CD4-positive, alpha-beta memory T cell (primary cell): ENCODE measurements around the gene PRODH2. TPM values are rescaled to one million over a fixed set of nuclear protein-coding genes. Genes with fewer than 3 reads are reported as not detected.
"Not testable (repeated sequence)": the region's sequence is repeated elsewhere in the genome, so short reads cannot be mapped to it uniquely, and the experiment has no call there.

ENCODE experiments used
- CTCF ChIA-PET: fragments of 350-600 bp; sonication (Branson Sonifier 250); formaldehyde crosslinking; loops from one replicate; lab custom pipeline; 2021; ENCODE audit warnings: inconsistent platforms; ENCODE audit not compliant: partially characterized antibody; lab: Charles Lee
- POLR2A ChIA-PET: fragments of 350-600 bp; sonication (Branson Sonifier 250); formaldehyde crosslinking; loops from one replicate; lab custom pipeline; 2021; ENCODE audit not compliant: partially characterized antibody; lab: Charles Lee
- DNase-seq, 5 donors: peaks; one replicate each; pipeline versions ENCODE4 v3.0.0 to v3.0.0-alpha.2; 2020 to 2022; ENCODE audit warnings: mixed read lengths in 1 of 5
- H3K27ac ChIP-seq: one replicate; pipeline ENCODE4 v1.7.0; 2013; ENCODE audit warnings: low read depth, low read length
- H3K27me3 ChIP-seq: 2 replicates; pipeline ENCODE4 v1.7.0; 2013; ENCODE audit warnings: mild to moderate bottlenecking, low read length, moderate library complexity; ENCODE audit not compliant: insufficient read depth
- H3K36me3 ChIP-seq: 2 replicates; pipeline ENCODE4 v1.7.0; 2013; ENCODE audit warnings: mild to moderate bottlenecking, low read length, moderate library complexity; ENCODE audit not compliant: insufficient read depth
- H3K4me1 ChIP-seq: 2 replicates; pipeline ENCODE4 v1.7.0; 2013; ENCODE audit warnings: mild to moderate bottlenecking, low read length, moderate library complexity; ENCODE audit not compliant: insufficient read depth
- H3K4me3 ChIP-seq, 2 donors: one replicate each; pipeline ENCODE4 v1.7.0; 2013; ENCODE audit warnings: low read length in 2 of 2, mild to moderate bottlenecking in 1 of 2
- H3K9me3 ChIP-seq, 2 donors: one replicate each; pipeline ENCODE4 v1.7.0; 2013; ENCODE audit warnings: low read length in 2 of 2, control low read depth in 1 of 2; ENCODE audit not compliant: control insufficient read depth in 1 of 2
- H3K27ac Mint-ChIP-seq, 7 donors: one replicate each; pipeline ENCODE4 v1.8.0; 2020 to 2021; ENCODE audit warnings: mixed read lengths in 7 of 7, mild to moderate bottlenecking in 6 of 7, inconsistent platforms in 3 of 7, moderate library complexity in 3 of 7
- H3K27me3 Mint-ChIP-seq, 2 donors: one replicate each; pipeline ENCODE4 v1.8.0; 2020 to 2021; ENCODE audit warnings: mixed read lengths in 2 of 2
- H3K36me3 Mint-ChIP-seq, 2 donors: one replicate each; pipeline ENCODE4 v1.8.0; 2020 to 2021; ENCODE audit warnings: mixed read lengths in 2 of 2, inconsistent platforms in 1 of 2, mild to moderate bottlenecking in 1 of 2
- H3K4me1 Mint-ChIP-seq, 4 donors: one replicate each; pipeline ENCODE4 v1.8.0; 2020 to 2021; ENCODE audit warnings: mixed read lengths in 4 of 4, mild to moderate bottlenecking in 1 of 4
- H3K4me3 Mint-ChIP-seq, 8 donors: one replicate each; pipeline ENCODE4 v1.8.0; 2020 to 2021; ENCODE audit warnings: mixed read lengths in 8 of 8, mild to moderate bottlenecking in 7 of 8, moderate library complexity in 6 of 8, inconsistent platforms in 3 of 8
- H3K9me3 Mint-ChIP-seq, 8 donors: one replicate each; pipeline ENCODE4 v1.8.0; 2020 to 2021; ENCODE audit warnings: mixed read lengths in 8 of 8, mild to moderate bottlenecking in 5 of 8, inconsistent platforms in 3 of 8, moderate library complexity in 1 of 8
- intact Hi-C: fragments of 100-400 bp; cut with micrococcal nuclease; formaldehyde crosslinking; loops from one replicate; pipeline ENCODE4 v1.15.1; 2023
- polyA plus RNA-seq, 2 donors: library from polyadenylated mRNA; unstranded; fragments of 300-500 nt; fragmentation: Illumina TruSeq; gene quantifications; one replicate each; pipeline ENCODE4 v1.2.3, GENCODE V29; 2021
- total RNA-seq, 2 experiments: library from RNA; stranded (reverse); gene quantifications; one replicate each; pipeline ENCODE4 v1.2.3, GENCODE V29; 2021

Gene PRODH2
- total and polyA plus RNA-seq, 4 experiments from 2014 or later, result not detected

DNA sequence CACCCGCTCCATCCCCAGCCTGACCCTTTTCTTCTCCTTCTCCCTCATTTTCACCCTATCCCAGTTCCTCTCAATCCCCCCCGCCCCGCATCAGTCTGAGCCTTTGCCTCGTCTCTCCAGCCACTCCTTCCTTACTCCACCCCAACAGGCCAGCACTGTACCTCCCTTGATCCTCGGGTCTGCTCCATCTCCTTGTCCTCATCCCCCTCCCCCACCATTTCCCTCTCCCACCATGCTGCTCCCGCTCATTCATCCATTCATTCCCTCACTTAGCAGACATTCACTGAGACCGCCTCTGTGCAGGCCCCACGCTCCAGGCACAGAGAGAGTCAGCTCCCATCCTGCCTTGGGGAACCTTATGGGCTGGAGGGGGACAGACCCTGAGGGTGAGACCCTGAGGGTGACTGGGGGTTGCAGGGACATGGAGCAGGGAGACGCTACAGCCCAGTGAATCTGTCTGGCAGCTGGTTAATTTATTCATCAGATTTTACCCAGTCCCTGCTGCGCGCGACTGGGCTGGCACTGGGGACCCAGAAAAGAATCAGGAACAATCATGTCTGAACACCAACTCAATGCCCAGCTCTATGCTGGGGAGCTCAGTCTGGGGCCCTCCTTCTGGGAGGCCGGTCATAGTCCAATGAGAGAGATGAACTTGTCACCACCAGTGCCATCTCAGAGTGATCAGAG, 36.4 kb downstream of the PRODH2 start:
- Histone ChIP-seq H3K36me3 (peaks cover 2% of the 10 kb centered on the region), H3K27me3 (no peaks in the 10 kb centered on the region), H3K4me1 (peaks cover 15% of the 10 kb centered on the region), H3K9me3 (no peaks in the 10 kb centered on the region), H3K27ac (no peak overlapping the region), H3K4me3 (peak overlapping the region in 1 of 2 donors; percentile 21)
- Mint-ChIP-seq H3K27me3 (no peaks in the 10 kb centered on the region), H3K36me3 (peaks cover 0 to 13% of the 10 kb centered on the region in 2 donors), H3K9me3 (no peaks in the 10 kb centered on the region), H3K27ac (peak overlapping the region in 4 of 7 donors; percentile 39 to 78 (median 64)), H3K4me1 (peaks cover 11 to 37% (median 20%) of the 10 kb centered on the region in 4 donors), H3K4me3 (peak overlapping the region; percentile 66 to 80 (median 75))
- CTCF ChIA-PET, result interaction anchor here (1.1 kb wide), 1 partner anchor 84 kb away, joined by 4 read pairs; no protein-coding TSS in a partner anchor
- no peak for DNase-seq
- intact Hi-C loops, result no loop called here
- POLR2A ChIA-PET, result interaction anchor here (0.7 kb wide), 1 partner anchor 31 kb away, joined by 3 read pairs; the partner anchor contains the start of genes PSENEN and U2AF1L4

DNA sequence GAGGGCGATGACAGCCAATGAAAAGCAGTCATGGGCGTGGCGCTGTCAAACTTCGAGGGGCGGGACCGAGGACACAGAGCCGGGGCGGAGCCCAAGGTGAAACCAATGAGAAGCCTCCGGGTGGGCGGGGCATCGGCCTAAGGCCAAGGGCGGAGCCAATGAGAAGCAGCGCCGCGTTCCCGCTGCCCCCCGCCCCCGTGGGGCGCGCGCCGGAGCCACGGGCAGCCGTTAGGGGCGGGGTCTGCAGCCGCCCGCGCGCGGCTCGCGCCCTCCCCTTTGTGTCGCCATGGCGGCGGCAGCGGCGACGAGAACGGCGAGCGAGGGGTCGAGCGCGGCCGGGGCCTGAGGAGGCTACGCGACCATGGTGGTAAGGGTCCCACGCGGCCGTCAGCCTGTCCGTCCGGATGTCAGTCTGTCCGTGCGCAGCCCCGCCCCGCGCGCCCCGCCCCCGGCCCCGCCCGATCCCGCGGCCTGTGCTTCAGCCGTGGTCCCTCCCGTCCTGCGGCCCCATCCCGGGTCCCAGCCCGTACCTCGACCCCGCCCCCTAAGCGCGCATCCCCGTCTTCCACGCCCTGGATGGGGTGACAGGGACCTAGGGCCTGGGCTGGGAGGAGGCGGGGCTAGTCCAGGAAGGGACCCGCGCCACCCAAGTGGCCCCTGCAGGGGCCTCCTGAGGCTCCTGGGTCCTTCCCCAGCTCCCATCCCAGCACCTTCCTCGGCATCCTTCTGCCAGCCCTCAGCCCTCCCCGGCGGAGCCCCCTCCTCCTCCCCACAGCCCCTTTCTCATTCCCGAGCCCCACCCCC, 37.1 kb downstream of the PRODH2 start, which contains the start of gene ARHGAP33:
Gene ARHGAP33 (plus strand): TSS at position 267 of the 804 bp plus-strand sequence. CDS start 95 bp downstream, at position 362.
- intact Hi-C loops, result loop anchor here (1.0 to 2.0 kb wide), 5 partner anchors 17 to 82 kb away; partner anchors contain the start of genes LIN37, PROSER3, PSENEN and U2AF1L4
- ChIA-PET POLR2A (no interaction called here), CTCF (no interaction called here)
- no peaks in the 10 kb centered on the region for H3K36me3 ChIP-seq
- no peak within 1 kb of the TSS for H3K27ac ChIP-seq
- H3K4me1 ChIP-seq, result peaks cover 15% of the 10 kb centered on the region
- Mint-ChIP-seq H3K9me3 (no peaks in the 10 kb centered on the region), H3K36me3 (peaks cover 0 to 11% of the 10 kb centered on the region in 2 donors), H3K27me3 (no peaks in the 10 kb centered on the region), H3K4me3 (peak within 1 kb of the TSS; percentile 79 to 95 (median 87)), H3K27ac (peak within 1 kb of the TSS; percentile 46 to 87 (median 72)), H3K4me1 (peaks cover 11 to 37% (median 20%) of the 10 kb centered on the region in 4 donors)
- DNase-seq, result peak; percentile 97 to 98 (median 98)
- no peaks in the 10 kb centered on the region for H3K9me3 ChIP-seq
- peak within 1 kb of the TSS; percentile 21 to 65 for H3K4me3 ChIP-seq
- no peaks in the 10 kb centered on the region for H3K27me3 ChIP-seq

DNA sequence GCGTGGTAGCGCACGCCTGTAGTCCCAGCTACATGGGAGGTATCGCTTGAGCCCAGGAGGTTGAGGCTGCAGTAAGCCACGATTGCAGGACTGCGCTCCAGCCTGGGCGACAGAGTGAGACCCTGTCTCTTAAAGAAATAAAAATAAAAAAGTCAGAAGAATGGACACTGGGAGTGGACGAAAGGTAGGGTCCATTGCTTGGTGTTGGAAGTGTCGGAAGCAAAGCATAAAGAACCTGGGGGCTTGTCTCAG, 37.7 kb downstream of the PRODH2 start:
- Mint-ChIP-seq H3K27me3 (no peaks in the 10 kb centered on the region), H3K4me3 (peak overlapping the region; percentile 79 to 95 (median 87)), H3K9me3 (no peaks in the 10 kb centered on the region), H3K36me3 (peaks cover 0 to 11% of the 10 kb centered on the region in 2 donors), H3K27ac (peak overlapping the region in 4 of 7 donors; percentile 13 to 87 (median 60)), H3K4me1 (peaks cover 12 to 37% (median 20%) of the 10 kb centered on the region in 4 donors)
- ChIA-PET POLR2A (no interaction called here), CTCF (no interaction called here)
- Histone ChIP-seq H3K36me3 (no peaks in the 10 kb centered on the region), H3K9me3 (no peaks in the 10 kb centered on the region), H3K4me1 (peaks cover 15% of the 10 kb centered on the region), H3K27me3 (no peaks in the 10 kb centered on the region), H3K4me3 (peak overlapping the region; percentile 21 to 65), H3K27ac (no peak overlapping the region)
- intact Hi-C loops, result loop anchor here (1.0 to 2.0 kb wide), 5 partner anchors 17 to 82 kb away; partner anchors contain the start of genes LIN37, PROSER3, PSENEN and U2AF1L4
- no peak for DNase-seq

DNA sequence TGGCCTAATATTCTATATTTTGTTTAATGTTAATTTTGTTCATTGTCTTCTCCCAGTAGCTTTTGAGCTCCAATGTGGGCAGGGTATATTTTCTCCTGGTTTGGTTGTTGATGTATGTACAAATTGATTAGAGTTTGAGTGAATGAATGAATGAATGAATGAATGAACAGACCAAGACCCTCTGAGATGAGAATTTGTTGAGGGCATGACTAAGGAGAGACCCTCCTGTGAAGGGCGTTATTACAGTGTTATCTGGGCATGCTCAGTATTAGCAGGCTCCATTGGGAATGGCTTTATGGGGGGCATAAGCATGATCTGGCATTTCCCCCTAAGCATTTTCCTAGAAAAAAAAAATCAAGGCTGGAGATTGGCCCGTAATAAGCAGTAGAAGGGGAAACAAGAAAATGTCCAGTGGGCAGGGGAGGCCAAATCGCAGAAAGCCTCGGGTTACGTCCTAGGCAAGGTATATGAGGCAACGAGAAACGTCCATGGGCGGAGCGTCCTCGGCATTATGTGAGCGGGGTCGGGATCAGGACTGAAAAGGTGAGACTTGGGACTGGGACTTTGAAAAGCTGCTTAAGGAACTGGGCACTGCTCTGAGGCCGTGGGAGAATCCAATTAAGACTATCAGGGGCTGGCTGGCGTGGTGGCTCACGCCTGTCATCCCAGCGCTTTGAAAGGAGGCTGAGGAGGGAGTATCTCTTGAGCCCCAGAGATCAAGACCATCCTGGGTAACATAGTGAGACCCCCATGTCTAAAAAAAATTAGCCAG, 38.2 kb downstream of the PRODH2 start:
- Mint-ChIP-seq H3K4me1 (peaks cover 12 to 37% (median 20%) of the 10 kb centered on the region in 4 donors), H3K27ac (peak overlapping the region in 3 of 7 donors; percentile 40 to 87 (median 46)), H3K4me3 (peak overlapping the region; percentile 79 to 95 (median 87)), H3K36me3 (peaks cover 0 to 7% of the 10 kb centered on the region in 2 donors), H3K9me3 (no peaks in the 10 kb centered on the region), H3K27me3 (no peaks in the 10 kb centered on the region)
- H3K36me3 ChIP-seq, result no peaks in the 10 kb centered on the region
- H3K27me3 ChIP-seq, result no peaks in the 10 kb centered on the region
- H3K9me3 ChIP-seq, result no peaks in the 10 kb centered on the region
- intact Hi-C loops, result loop anchor here (1.0 to 2.0 kb wide), 5 partner anchors 16 to 81 kb away; partner anchors contain the start of genes LIN37, PROSER3, PSENEN and U2AF1L4
- ChIA-PET CTCF (interaction anchor here (1.4 kb wide), 1 partner anchor 26 kb away, joined by 4 read pairs; the partner anchor contains the start of gene LIN37), POLR2A (no interaction called here)
- peak in 1 of 5 donors; percentile 24 for DNase-seq
- no peak overlapping the region for H3K27ac ChIP-seq
- H3K4me1 ChIP-seq, result peaks cover 15% of the 10 kb centered on the region
- peak overlapping the region; percentile 21 to 65 for H3K4me3 ChIP-seq

- Mint-ChIP-seq H3K4me1 (peaks cover 12 to 37% (median 22%) of the 10 kb centered on the region in 4 donors), H3K9me3 (peaks cover 0 to 2% (median 0%) of the 10 kb centered on the region in 8 donors), H3K4me3 (peak overlapping the region in 1 of 8 donors; percentile 46), H3K36me3 (peaks cover 0 to 14% of the 10 kb centered on the region in 2 donors), H3K27ac (no peak overlapping the region), H3K27me3 (no peaks in the 10 kb centered on the region)
- Histone ChIP-seq H3K4me1 (peaks cover 15% of the 10 kb centered on the region), H3K4me3 (no peak overlapping the region), H3K36me3 (peaks cover 4% of the 10 kb centered on the region), H3K9me3 (no peaks in the 10 kb centered on the region), H3K27ac (no peak overlapping the region), H3K27me3 (no peaks in the 10 kb centered on the region)
- POLR2A ChIA-PET, result interaction anchor here (1.0 to 1.2 kb wide), 2 partner anchors 13 to 29 kb away, joined by 3 read pairs; no protein-coding TSS in a partner anchor
- intact Hi-C loops, result no loop called here
- CTCF ChIA-PET, result interaction anchor here (1.4 kb wide), 1 partner anchor 25 kb away, joined by 4 read pairs; the partner anchor contains the start of gene LIN37
- peak in 1 of 5 donors; percentile 20 for DNase-seq
Measured at GRCh38 chr19:35773020-35773806, 39.4 kb downstream of the PRODH2 start.

- H3K27me3 ChIP-seq, CTCF ChIA-PET, H3K27ac Mint-ChIP-seq, H3K4me3 Mint-ChIP-seq, H3K4me3 ChIP-seq, H3K9me3 ChIP-seq, DNase-seq, H3K9me3 Mint-ChIP-seq, H3K27me3 Mint-ChIP-seq, H3K27ac ChIP-seq, intact Hi-C loops, H3K36me3 ChIP-seq: not testable (repeated sequence)
- peaks cover 12 to 31% (median 22%) of the 10 kb centered on the region in 4 donors for H3K4me1 Mint-ChIP-seq
- H3K4me1 ChIP-seq, result peaks cover 15% of the 10 kb centered on the region
- peaks cover 0 to 16% of the 10 kb centered on the region in 2 donors for H3K36me3 Mint-ChIP-seq
- POLR2A ChIA-PET, result interaction anchor here (1.0 to 1.2 kb wide), 2 partner anchors 12 to 28 kb away, joined by 3 read pairs; no protein-coding TSS in a partner anchor
Measured at GRCh38 chr19:35772362-35772761, 40.3 kb downstream of the PRODH2 start.
